GM19468 (cell line): ENCODE results near the gene CAPN10.
A peak's percentile ranks its signal among the peaks of the same experiment; 100 is the strongest.
"Not testable (repeated sequence)": the region's sequence is repeated elsewhere in the genome, so short reads cannot be mapped to it uniquely, and the experiment has no call there.

Source experiments
- ATAC-seq: cut with Tn5 transposase; IDR thresholded peaks from one replicate; pipeline ENCODE4 v1.9.1; 2021; ENCODE audit warnings: mild to moderate bottlenecking, moderate library complexity, moderate number of reproducible peaks; ENCODE audit not compliant: unreplicated experiment; ENCODE audit errors: extremely low read depth

Gene CAPN10

DNA sequence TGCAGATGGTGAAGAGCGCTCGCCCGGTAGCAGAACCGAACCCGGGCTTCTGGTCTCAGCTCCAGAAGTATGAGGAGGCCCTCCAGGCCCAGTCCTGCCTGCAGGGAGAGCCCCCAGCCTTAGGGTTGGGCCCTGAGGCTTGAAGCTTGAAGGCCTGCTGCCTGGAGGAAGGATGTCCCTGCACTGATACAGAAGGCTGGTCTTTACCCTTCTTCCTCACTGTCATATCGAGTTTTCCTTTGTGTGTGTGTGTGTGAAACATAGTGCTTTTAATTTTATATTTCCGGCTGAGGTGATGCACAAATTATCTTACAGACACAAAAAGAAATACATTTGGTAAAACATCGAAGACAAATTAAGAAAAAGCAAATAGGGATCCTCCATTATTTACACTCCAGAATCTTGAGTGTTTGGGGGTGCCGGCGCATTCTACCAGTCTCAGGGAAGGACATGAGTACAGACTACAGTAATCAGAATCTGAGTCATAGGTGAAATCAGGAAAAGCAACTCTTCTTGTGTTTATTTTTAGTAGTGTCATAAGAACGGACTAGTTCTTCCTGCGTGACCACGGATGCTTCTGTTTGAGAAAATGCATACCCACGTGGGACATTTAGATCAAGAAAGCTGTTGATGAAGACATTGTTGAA is 25.1 kb upstream of the CAPN10 start:
- ATAC-seq, result no peak

DNA sequence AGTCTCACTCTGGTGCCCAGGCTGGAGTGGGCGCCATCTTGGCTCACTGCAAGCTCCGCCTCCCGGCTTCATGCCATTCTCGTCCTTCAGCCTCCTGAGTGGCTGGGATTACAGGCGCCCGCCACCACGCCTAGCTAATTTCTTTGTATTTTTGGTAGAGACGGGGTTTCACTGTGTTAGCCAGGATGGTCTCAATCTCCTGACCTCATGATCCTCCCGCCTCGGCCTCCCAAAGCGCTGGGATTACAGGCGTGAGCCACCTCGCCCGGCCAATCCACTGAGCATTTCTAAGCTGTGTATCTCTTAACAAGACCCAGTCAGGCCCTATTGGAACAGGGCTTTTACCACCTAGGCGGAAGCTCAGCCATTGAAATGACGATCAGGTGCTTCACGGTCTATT is 23.3 kb upstream of the CAPN10 start:
- ATAC-seq, result not testable (repeated sequence)

DNA sequence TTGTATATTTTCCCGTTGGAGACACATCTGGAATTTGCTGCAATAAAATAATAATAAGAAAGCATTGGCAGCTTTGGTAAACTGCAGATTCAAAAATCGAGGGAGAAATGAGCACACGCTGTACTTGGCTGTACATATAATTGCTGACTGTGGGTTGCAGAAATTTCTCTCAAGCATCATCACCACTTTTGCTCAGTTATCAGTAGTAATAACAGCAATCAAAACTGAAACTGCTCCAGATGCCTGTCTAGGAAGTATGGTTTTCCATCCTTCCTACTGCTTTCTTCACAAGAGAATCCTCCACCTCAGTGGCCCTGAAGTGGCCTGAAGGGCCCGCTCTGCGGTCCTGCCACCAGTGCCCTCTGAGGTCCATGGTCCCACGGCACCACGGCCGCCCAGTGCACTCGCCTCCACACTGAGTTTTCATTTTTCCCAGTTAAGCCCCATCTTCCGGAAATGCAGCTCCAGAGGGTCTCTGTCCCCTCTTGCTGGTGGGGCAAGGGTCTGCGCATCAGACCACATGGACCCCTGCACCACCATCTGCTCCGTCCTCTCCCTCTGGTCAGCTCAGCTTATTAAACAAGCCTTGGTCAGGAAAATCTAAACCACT is 22.5 kb upstream of the CAPN10 start:
- ATAC-seq, result no peak

DNA sequence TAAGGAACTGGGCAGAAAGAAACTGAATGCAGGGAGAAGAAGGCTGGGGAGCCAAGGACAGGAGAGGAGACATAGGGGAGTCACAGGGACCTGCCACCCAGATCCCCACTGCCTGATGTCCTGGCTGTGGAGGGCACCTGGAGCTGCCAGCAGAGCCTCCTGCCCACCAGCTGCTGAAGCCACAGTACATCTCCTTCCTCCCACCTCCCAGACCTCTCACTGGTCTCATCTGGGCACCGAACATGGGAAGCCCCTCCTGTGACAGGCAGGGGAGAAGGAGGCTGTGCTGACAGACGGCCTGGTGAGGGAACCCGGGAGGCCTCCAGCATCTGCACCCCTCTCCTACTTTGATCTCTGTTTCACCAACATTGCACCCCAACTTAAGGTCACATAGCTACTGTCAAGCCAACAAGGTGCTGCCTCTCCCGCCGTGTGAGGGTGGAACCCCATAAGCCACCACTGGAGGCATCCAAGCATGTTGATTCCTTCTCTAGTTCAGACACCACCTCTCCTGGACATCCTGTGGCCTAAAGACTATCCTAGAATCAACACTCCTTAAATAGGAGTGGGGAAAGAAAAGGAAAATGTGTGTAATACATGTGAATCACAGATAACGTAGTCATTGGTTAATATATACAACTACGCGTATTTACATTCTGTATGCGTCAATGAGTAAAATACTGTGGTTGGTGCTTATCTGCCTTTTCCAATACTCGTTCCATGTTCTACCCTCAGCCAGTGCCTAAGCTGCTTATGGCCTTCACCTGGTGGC is 21.8 kb upstream of the CAPN10 start:
- no peak for ATAC-seq

DNA sequence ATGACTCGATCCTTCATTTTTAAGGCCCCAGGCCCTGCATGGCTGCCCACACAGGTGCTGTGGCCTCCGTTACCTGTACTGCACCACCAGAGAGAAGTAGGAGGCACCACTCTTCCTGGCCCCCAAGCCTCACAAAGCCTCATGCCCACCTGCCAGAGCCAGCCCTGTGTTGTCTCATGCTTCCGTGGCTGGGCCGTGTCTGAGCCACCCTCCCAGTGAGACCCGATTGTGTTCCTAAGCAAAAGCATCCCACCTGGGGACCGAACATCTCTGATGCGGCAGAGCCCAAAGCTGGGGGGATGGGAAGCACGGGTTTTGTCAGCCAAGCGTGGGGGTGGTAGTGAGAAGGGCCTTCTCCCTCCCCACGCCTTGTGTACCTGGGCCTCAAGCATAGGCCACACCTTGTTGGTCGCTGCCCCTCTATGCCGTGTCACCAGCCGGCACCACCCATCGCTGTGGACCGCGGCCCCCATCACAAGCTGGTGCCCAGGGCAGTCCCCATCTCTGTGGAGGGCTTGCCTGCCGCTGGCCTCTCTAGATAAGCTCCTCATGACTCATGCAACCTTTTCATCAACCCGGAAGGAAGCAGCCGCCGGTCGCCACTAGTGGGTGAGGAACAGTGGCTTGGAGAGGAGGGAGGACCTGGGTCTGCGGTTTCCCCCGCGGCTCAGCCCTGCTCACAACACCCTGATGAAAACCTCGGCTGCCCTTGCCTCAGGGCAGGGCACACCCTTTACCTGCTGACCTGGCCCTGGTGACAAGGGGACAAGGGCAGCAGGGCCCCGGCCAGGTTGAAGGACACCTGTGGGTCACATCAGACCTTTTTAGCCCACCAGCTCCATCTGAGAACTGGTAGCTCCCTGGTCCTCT is 21.0 kb upstream of the CAPN10 start:
- ATAC-seq, result no peak

DNA sequence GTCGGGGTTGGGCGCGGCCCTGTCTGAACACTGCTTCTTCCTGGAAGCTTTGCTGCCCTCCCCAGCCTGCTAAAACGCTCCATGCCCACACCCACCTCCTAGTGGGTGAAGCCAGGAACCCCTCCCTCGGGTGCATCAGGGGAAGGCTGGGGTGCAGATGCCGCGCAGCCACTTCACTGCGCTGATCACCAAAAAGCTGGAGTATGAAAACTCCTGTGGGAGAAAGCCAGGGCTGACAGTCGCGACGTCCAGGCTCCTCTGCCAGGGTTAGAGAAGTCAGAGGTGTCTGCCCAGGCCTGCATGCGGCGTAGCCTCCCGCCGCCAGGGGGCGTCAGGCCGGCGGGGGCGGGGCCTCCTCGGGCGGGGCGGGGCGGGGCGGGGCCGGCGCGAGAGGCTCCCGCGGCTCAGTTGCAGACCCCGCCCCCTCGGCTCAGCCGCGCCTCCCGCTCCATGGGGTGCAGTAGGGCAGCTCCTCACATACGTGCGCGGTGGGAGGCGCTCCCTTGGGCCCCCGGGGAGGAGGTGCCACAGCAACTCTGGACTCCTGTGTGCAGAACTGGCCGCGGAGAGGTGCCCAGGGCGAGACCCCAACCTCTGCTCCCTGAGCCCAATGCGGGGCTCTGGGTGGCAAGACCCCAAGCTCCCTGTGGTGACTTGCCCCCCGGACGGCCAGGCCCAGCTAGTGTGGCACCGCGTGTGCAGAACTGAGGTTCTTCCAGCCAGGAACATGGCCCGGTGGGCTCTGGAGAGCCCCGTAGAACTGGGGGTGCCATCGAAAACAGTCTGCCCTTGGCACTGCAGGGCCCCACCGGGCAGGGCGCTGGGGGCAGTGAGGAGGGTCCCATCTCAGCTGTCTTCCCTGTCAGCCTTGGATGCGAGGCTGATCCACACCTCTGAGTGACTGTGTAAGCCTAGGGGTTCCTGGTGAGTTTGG is 20.1 kb upstream of the CAPN10 start:
- peak; percentile 27 for ATAC-seq

DNA sequence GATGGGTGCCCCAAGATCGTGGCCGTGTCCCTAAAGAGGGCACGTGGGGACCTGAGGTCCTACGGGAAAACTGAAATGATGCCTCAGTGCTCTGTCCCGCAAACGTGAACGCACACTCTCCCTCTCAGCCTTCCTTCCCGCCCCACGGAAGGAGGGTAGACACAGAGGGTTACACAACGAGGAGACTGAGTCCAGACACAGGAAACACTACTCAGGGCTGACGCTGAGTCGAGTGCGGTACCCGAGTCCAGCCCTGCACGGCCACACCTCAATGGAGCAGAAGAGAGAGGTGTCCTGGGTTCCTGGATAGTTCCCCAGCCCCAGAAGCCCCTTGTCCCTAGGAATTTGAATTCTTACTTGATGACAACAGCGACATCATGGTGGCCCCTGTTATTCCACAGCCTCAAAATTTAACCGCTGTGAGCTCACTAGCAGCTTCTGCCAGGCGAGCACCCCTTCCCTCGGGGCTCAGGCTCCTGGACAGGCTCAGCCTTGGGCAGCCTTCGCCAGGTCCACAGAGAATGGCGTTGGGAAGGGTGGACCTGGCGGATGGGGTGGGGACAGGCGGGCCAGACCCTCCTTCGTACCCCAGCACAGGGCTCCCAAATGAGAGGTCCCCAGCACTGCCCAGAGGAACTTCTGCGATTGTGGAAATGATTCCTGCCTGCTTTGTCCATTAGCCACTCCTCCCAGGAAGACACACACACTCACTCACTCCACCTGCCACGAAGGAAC is 19.2 kb upstream of the CAPN10 start:
- ATAC-seq, result no peak

DNA sequence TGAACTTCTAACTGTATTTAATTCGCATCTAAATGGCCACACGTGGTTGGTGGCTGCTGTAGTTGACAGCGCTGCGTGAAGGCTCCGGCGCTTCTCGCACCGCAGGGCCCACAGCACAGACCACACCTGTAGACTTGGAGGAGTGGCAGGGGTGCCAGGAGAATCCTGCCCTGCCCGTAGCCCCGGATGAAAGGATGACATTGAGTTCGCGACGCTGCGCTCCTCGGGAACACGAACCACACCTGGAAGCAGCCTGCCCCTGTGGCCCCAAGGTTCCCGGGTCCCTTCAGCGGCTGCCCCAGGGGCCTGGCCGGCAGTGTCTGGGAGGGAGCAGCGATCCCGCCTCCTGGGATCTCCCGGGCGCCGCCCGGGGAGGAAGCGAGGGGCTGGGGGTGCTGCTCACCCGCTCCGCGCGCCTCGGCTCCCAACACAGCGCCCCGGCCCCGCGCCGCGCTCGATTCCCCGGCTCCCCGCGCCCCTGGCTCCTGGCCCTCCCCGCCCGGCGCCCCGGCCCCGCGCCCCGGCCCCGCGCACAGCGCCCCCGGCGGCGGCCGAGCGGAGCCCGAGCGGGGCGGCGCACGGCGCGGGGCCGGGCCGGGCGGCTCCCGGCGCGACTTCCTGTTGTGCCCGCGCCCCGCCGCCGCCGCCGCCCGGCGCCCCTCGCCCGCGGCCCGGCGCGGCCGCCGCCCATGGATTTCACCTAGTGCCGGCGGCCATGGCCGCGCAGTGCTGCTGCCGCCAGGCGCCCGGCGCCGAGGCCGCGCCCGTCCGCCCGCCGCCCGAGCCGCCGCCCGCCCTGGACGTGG is 18.5 kb upstream of the CAPN10 start, which contains the start of gene RNPEPL1:
TSS of gene RNPEPL1 (plus strand) at position 613 of the 806 bp plus-strand sequence. CDS start at position 716, 103 bp downstream.
- ATAC-seq, result no peak

DNA sequence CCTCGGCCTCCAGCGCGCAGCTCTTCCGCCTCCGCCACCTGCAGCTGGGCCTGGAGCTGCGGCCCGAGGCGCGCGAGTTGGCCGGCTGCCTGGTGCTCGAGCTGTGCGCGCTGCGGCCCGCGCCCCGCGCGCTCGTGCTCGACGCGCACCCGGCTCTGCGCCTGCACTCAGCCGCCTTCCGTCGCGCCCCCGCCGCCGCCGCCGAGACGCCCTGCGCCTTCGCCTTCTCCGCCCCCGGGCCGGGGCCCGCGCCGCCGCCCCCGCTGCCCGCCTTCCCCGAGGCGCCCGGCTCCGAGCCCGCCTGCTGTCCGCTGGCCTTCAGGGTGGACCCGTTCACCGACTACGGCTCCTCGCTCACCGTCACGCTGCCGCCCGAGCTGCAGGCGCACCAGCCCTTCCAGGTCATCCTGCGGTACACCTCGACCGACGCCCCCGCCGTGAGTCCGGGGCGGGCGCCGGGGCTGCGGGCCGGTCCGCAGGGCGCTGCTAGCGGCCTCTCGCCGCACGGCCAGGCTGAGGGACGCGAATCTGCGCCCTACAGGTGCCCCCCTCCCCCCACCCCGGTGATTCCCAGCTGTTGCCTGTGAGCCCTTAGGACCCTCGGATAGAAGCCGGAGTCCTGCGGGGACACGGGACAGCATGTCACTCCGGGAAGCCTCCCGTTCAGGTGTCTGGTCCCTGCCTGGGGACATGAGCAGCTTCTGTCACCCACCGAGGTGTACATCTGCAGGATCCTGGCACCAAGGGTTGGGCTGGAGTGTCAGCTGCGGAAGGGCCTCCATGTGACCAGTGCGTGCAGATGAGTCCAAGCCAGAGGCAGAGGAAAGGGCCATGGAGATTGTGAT is 17.6 kb upstream of the CAPN10 start:
- no peak for ATAC-seq

DNA sequence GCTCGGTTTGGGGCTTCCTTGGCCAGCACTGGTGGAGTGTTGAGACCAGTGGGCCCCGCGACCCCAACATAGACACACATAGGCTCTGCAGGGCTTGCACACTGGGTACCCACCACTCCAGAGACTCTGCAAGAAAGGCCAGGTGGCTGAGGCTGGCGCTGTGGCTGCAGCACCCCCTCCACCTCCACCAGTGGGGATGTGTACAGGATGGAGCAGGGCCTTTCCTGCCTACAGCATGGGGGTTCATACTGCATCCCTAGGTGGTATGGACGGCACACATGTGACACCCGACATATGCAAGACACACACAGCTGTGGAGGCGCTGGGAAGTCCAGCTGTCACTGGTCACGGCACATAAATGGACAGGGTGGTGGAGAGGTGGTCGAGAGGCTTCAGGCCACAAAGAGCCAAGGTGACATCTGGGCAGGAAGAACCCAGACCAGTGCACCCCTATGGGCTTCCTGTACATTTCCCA is 17.0 kb upstream of the CAPN10 start:
- no peak for ATAC-seq

DNA sequence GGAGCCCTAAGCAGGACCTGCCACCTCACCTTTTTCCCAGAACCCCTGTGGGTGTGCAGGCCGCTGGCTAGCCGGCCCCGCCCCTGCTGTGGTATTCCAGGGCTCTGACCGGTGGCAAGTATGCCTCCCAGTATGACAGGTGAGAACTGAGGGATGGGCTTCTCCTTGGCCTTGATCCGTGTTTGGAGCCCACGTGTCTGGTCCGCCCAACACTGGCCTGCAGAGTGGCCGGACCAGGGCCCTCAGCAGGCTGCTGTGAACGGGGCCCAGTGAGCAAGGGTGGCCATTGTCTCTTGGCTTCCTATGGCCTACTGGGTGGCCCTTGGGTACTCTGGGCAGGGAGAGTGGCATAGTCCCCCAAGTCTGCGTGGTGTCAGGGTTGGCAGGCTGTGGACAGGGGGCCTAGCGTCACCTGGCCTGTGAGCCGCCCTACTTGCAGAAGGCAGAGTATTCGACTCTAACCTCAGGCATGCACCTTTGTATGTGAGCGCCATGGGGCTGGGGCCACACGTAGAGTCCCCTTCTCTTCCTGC is 16.5 kb upstream of the CAPN10 start:
- ATAC-seq, result no peak

DNA sequence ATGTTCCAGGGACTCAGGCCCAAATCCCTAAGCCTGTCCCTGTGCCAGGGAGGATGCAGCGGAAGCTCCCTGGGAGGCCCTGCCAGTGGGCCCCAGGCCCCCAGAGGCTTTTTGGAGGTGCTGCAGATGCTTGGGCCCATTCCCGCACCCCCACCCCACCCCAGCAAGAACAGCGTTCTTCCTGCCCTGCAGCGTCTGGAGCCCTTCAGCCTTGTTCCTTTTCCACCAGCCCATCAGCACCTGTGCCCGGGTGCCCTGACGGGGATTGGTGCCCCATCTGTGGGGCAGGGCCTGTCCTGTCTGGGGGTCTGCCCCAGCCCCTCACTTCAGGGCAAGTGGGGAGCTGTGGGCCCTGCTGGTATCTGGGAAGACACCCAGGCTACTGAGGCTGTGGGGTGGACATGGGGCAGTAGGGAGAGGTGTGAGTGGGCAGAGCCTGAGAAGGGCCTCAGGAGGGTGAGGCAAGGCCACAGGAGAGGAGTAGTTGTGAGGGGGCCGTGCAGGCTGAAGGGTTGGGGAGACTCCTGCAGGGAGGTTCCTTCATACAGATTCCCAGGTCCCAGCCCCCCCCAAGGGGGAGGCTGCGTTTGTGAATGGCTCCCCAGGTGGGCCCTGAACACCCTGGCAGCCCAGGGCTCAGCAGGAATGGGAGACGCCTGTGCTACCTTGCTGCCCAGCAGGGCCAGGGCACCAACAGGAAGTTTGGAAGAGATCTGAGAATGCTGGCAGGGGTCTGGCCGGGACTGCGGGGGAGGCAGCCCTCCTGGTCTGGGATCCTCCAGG is 15.8 kb upstream of the CAPN10 start:
- no peak for ATAC-seq

DNA sequence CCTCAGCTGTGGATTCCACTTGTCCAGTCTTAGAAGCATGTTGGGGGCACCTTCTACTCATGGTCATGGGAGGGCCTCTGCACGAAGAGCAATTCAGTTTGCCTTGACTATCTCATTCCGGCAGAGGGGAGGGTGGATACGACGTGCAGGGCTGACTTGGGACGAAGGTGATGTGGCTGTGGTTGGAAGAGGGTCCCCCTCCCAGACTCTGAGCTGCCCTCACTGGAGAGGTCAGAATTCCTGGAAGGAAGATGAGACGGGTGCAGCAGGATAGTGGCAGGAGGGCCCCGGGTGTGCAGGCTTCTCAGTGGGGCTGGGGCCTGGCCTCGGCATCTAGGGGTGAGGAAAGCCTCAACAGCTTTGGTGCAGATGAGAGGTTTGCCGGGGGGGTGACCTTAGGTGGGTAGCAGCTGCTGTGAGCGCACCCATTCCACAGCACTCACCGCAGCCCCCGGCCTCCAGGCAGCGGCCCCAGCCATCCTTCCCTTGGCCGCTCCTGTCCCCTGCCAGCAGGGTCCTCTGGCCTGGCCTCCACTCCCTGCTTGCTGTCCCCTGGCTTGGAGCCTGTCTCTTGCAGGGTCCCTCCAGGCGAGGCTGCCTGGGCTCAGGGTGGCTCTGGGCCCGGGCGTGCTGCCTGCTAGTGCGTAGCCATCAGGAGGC is 15.1 kb upstream of the CAPN10 start:
- ATAC-seq, result no peak

DNA sequence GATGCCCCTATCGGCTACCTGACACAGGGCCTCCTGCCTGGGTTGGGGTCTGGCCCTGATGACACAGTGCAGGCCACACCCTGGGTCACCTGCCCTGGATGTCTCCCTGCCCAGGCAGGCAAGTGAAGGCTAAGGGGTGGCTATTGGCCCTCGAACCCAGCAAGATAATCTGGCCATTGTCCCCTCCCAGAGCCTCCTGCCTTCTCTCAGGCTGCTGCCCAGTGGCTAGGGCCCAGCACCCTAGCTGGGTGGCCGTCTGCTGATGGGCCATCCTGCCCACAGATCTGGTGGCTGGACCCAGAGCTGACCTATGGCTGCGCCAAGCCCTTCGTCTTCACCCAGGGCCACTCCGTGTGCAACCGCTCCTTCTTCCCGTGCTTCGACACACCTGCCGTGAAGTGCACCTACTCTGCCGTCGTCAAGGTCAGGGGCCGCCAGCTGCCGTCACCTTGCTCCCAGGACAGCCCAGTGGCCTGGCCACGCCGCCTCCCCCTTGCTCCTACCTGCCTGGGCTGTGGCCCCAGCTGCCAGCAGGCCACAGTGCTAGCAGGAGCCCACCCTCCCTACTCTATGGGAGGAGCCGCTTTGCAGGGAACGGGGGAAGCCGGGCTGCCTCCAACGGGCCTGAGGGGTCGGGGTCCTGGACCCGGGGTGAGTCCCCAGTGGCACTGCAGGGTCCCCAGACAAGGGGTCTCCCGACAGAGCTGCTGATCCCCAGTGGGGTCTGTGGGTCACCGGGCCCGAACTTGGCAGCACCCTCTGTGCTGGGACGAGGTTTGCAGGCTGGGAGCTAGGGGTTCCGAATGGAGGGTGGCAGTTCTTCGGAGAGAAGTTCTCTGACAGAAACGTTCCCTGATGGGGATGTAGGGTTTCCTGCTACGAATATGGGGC is 14.1 kb upstream of the CAPN10 start:
- ATAC-seq, result no peak
